Measurements from ENCODE around the gene UBA52. TPM values are rescaled to one million over a fixed set of nuclear protein-coding genes. Genes with fewer than 3 reads are reported as not detected.

Gene UBA52
- total and polyA plus RNA-seq, 2 of the 8 experiments (the other 6 are each of a cell fraction or from before 2014, with no cell fraction given): 1,340 to 5,409 TPM

DNA sequence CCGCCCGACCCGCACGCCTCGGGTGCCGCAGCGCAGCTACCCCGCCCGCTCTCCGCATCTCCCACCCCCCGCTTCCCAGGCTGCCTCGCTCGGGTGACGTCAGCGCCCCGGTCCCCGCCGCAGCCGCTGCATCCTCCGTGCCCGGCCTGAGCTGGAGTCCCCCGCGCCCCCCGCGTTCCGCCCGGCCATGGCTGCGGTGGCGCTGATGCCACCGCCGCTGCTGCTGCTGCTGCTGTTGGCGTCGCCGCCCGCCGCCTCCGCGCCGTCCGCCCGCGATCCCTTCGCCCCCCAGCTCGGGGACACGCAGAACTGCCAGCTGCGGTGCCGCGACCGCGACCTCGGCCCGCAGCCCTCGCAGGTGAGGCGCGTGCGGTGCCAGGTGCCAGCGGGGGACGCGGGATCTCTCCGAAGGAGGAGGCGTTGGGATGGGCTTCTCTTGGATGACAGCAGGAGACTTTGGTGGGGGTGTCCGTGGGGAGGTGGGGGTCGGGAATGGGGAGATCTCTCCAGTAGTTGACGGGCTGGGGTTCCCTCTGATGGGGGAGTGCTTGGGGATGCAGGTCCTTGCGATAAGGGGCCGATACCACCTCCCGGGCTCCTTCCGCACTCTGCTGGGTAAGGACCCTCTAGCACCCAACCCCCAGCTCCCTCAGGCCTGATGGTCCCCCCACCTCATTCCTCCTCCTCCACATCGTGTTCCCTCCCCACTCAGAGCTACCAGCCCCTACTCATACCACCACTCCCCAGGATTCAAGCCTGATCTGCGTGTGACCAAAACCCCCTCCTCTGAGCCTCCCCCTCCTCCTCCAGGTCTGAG lies 41.3 kb downstream of the UBA52 start, which contains the start of gene TMEM59L (continued):
- 0 out of 4 replicates have a peak, but pooled peaks of 1 of the 2 experiments have one; percentile 26 for TF ChIP-seq HDAC2 (IDR thresholded peaks at IDR 0.05; ENCODE audit: borderline replicate concordance in 1 of 2, low read depth in 2 of 2, low read length in 2 of 2)
- TF ChIP-seq PHF8 (conservative IDR thresholded peaks at IDR 0.05; ENCODE audit: low read depth, low read length): 0 out of 2 replicates have a peak, but pooled peaks have one; percentile 31
- TF ChIP-seq SUZ12 (IDR thresholded peaks at IDR 0.05; ENCODE audit: low read length): peak; percentile 83
- peak; percentile 79 for TF ChIP-seq CREB1 (IDR thresholded peaks at IDR 0.05)
- TF ChIP-seq KDM4A (IDR thresholded peaks at IDR 0.05; ENCODE audit: low read depth, low read length, severe bottlenecking): peak; percentile 63
